Measurements from ENCODE around the gene IGFBP3. TPM values are rescaled to one million over a fixed set of nuclear protein-coding genes. Genes with fewer than 3 reads are reported as not detected.
A peak's percentile ranks its signal among the peaks of the same experiment; 100 is the strongest.

The IGFBP3 gene, protein sequence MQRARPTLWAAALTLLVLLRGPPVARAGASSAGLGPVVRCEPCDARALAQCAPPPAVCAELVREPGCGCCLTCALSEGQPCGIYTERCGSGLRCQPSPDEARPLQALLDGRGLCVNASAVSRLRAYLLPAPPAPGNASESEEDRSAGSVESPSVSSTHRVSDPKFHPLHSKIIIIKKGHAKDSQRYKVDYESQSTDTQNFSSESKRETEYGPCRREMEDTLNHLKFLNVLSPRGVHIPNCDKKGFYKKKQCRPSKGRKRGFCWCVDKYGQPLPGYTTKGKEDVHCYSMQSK
- total RNA-seq (2014; rRNA removed; shearing (Covaris generic)) (8.2 and 11.2 TPM in 2 replicates), polyA plus RNA-seq (2016; fragmentation: Nextera tagmentation; extraction: Ambion mirVana) (7.6 and 11.3 TPM in 2 replicates)
- long read RNA-seq: 0 reads

DNA sequence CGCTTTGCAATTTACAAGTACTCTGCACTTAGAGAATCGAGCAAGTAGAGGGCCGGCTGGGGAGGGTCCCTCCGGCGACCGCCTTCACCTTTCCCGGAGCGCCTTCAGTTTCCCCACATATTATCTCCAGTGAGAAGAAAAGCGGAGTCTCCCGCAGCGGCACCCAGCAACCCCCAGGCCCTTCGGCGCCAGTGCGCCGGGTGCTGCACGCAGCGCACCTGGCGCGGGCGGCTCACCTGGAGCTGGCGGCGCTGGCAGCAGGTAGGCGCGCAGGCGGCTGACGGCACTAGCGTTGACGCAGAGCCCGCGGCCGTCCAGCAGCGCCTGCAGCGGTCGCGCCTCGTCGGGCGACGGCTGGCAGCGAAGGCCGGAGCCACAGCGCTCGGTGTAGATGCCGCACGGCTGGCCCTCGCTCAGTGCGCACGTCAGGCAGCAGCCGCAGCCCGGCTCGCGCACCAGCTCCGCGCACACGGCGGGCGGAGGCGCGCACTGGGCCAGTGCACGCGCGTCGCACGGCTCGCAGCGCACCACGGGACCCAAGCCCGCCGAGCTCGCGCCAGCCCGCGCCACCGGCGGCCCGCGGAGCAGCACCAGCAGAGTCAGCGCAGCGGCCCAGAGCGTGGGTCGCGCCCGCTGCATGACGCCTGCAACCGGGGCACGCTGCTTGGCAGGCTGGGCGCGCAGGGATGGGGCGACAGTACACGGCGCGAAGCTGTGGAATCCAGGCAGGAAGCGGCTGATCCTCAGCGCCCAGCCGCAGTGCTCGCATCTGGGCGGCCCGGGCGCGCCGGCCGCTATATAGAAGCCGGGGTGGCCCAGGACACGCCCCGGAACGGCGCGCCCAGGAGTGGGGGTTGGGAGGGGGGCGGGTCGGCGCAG is at the start of gene IGFBP3:
TSS of gene IGFBP3 (minus strand) at position 771 of the 879 bp plus-strand sequence. CDS start at position 639, 132 bp downstream.
- peak; percentile 60 for ATAC-seq
- no peak for TF ChIP-seq JUNB (IDR thresholded peaks at IDR 0.05; ENCODE audit: unreplicated experiment)
- TF ChIP-seq STAT1 (IDR thresholded peaks at IDR 0.05; ENCODE audit: unreplicated experiment): no peak
- TF ChIP-seq POLR2AphosphoS5 (IDR thresholded peaks at IDR 0.05; ENCODE audit: low read depth): peak; percentile 64
- TF ChIP-seq, protein P1, sequence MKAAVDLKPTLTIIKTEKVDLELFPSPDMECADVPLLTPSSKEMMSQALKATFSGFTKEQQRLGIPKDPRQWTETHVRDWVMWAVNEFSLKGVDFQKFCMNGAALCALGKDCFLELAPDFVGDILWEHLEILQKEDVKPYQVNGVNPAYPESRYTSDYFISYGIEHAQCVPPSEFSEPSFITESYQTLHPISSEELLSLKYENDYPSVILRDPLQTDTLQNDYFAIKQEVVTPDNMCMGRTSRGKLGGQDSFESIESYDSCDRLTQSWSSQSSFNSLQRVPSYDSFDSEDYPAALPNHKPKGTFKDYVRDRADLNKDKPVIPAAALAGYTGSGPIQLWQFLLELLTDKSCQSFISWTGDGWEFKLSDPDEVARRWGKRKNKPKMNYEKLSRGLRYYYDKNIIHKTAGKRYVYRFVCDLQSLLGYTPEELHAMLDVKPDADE (IDR thresholded peaks at IDR 0.05): no peak
- TF ChIP-seq, protein P2, sequence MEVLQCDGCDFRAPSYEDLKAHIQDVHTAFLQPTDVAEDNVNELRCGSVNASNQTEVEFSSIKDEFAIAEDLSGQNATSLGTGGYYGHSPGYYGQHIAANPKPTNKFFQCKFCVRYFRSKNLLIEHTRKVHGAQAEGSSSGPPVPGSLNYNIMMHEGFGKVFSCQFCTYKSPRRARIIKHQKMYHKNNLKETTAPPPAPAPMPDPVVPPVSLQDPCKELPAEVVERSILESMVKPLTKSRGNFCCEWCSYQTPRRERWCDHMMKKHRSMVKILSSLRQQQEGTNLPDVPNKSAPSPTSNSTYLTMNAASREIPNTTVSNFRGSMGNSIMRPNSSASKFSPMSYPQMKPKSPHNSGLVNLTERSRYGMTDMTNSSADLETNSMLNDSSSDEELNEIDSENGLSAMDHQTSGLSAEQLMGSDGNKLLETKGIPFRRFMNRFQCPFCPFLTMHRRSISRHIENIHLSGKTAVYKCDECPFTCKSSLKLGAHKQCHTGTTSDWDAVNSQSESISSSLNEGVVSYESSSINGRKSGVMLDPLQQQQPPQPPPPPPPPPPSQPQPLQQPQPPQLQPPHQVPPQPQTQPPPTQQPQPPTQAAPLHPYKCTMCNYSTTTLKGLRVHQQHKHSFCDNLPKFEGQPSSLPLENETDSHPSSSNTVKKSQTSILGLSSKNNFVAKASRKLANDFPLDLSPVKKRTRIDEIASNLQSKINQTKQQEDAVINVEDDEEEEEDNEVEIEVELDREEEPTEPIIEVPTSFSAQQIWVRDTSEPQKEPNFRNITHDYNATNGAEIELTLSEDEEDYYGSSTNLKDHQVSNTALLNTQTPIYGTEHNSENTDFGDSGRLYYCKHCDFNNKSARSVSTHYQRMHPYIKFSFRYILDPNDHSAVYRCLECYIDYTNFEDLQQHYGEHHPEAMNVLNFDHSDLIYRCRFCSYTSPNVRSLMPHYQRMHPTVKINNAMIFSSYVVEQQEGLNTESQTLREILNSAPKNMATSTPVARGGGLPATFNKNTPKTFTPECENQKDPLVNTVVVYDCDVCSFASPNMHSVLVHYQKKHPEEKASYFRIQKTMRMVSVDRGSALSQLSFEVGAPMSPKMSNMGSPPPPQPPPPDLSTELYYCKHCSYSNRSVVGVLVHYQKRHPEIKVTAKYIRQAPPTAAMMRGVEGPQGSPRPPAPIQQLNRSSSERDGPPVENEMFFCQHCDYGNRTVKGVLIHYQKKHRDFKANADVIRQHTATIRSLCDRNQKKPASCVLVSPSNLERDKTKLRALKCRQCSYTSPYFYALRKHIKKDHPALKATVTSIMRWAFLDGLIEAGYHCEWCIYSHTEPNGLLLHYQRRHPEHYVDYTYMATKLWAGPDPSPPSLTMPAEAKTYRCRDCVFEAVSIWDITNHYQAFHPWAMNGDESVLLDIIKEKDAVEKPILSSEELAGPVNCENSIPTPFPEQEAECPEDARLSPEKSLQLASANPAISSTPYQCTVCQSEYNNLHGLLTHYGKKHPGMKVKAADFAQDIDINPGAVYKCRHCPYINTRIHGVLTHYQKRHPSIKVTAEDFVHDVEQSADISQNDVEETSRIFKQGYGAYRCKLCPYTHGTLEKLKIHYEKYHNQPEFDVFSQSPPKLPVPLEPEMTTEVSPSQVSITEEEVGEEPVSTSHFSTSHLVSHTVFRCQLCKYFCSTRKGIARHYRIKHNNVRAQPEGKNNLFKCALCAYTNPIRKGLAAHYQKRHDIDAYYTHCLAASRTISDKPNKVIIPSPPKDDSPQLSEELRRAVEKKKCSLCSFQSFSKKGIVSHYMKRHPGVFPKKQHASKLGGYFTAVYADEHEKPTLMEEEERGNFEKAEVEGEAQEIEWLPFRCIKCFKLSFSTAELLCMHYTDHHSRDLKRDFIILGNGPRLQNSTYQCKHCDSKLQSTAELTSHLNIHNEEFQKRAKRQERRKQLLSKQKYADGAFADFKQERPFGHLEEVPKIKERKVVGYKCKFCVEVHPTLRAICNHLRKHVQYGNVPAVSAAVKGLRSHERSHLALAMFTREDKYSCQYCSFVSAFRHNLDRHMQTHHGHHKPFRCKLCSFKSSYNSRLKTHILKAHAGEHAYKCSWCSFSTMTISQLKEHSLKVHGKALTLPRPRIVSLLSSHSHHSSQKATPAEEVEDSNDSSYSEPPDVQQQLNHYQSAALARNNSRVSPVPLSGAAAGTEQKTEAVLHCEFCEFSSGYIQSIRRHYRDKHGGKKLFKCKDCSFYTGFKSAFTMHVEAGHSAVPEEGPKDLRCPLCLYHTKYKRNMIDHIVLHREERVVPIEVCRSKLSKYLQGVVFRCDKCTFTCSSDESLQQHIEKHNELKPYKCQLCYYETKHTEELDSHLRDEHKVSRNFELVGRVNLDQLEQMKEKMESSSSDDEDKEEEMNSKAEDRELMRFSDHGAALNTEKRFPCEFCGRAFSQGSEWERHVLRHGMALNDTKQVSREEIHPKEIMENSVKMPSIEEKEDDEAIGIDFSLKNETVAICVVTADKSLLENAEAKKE (CRISPR knock-in tag; IDR thresholded peaks at IDR 0.05): no peak
- no peak for TF ChIP-seq ZNF114 (CRISPR knock-in tag; IDR thresholded peaks at IDR 0.05)
- no peak for TF ChIP-seq EZH2phosphoT487 (IDR thresholded peaks at IDR 0.05; ENCODE audit: unreplicated experiment)
- no peak for TF ChIP-seq NANOG (IDR thresholded peaks at IDR 0.05; ENCODE audit: borderline replicate concordance)
- no peak for TF ChIP-seq ZNF331 (CRISPR knock-in tag; IDR thresholded peaks at IDR 0.05; ENCODE audit: low read depth)
- TF ChIP-seq EZH2 (IDR thresholded peaks at IDR 0.05; ENCODE audit: low read depth, unreplicated experiment): no peak
- peak; percentile 55 for TF ChIP-seq CREB1 (CRISPR knock-in tag; IDR thresholded peaks at IDR 0.05; ENCODE audit: low read depth)
- TF ChIP-seq, protein P3, sequence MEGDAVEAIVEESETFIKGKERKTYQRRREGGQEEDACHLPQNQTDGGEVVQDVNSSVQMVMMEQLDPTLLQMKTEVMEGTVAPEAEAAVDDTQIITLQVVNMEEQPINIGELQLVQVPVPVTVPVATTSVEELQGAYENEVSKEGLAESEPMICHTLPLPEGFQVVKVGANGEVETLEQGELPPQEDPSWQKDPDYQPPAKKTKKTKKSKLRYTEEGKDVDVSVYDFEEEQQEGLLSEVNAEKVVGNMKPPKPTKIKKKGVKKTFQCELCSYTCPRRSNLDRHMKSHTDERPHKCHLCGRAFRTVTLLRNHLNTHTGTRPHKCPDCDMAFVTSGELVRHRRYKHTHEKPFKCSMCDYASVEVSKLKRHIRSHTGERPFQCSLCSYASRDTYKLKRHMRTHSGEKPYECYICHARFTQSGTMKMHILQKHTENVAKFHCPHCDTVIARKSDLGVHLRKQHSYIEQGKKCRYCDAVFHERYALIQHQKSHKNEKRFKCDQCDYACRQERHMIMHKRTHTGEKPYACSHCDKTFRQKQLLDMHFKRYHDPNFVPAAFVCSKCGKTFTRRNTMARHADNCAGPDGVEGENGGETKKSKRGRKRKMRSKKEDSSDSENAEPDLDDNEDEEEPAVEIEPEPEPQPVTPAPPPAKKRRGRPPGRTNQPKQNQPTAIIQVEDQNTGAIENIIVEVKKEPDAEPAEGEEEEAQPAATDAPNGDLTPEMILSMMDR (conservative IDR thresholded peaks at IDR 0.05; ENCODE audit: low read depth in 2 of 2): no peak

More for the DNA sequence above, at the start of gene IGFBP3:
- peak within 1 kb of the TSS; percentile 82 for H3K4me3 Mint-ChIP-seq
- H3K9me3 Mint-ChIP-seq: no peaks in the 10 kb centered on the region
- Histone ChIP-seq H3K9me2 (ENCODE audit: insufficient read depth) (0 out of 2 replicates have a peak, but pooled peaks cover 3% of the 10 kb centered on the region), H3K4me2 (peak within 1 kb of the TSS; percentile 84), H3K27me3 (ENCODE audit: insufficient read depth) (peaks cover 57% of the 10 kb centered on the region), H3K4me1 (ENCODE audit: insufficient read depth) (peaks cover 51% of the 10 kb centered on the region), H2AFZ (peak within 1 kb of the TSS; percentile 90), H3K36me3 (ENCODE audit: insufficient read depth) (no peaks in the 10 kb centered on the region), H3K27ac (ENCODE audit: low read depth) (no peak within 1 kb of the TSS), H3K4me3 (peak within 1 kb of the TSS; percentile 77), H4K20me1 (replicated peaks; ENCODE audit: insufficient read depth) (0 out of 2 replicates have a peak, but pooled peaks cover 7% of the 10 kb centered on the region), H3F3A (replicated peaks; ENCODE audit: low read depth) (peaks cover 6% of the 10 kb centered on the region; the same call in 1 of the 2 replicates), H3K79me2 (replicated peaks; ENCODE audit: insufficient read depth) (no peaks in the 10 kb centered on the region)
- H3K27ac Mint-ChIP-seq: no peak within 1 kb of the TSS
- peak; percentile 85 for DNase-seq (ENCODE audit: low spot score)
- peaks cover 56% of the 10 kb centered on the region for H3K27me3 Mint-ChIP-seq (ENCODE audit: insufficient read depth, low read depth, poor library complexity)
- H3K36me3 Mint-ChIP-seq (ENCODE audit: low read depth): peaks cover 4% of the 10 kb centered on the region; the same call in 2 of the 3 replicates
- peaks cover 40% of the 10 kb centered on the region for H3K4me1 Mint-ChIP-seq

All from GM23338 (cell line).